HepG2 (cell line): ENCODE measurements around the gene UBL7. TPM values are rescaled to one million over a fixed set of nuclear protein-coding genes. Genes with fewer than 3 reads are reported as not detected.
A peak's percentile ranks its signal among the peaks of the same experiment; 100 is the strongest.

Source experiments
- DMAP1 ChIP-seq: IDR thresholded peaks from 2 replicates; pipeline ENCODE4 v1.6.1; 2016
- DNMT3B ChIP-seq: conservative IDR thresholded peaks from 2 replicates; pipeline ENCODE4 v1.6.1; 2016; ENCODE audit warnings: missing biosample characterization, control low read depth
- GTF3A ChIP-seq: sonication (generic); formaldehyde crosslinking; conservative IDR thresholded peaks from 2 replicates; pipeline ENCODE4 v1.4.0; 2020; ENCODE audit warnings: mild to moderate bottlenecking, missing genetic modification reagents
- MAFG ChIP-seq: sonication (generic); formaldehyde crosslinking; IDR thresholded peaks from 2 replicates; pipeline ENCODE4 v1.5.1; 2020; ENCODE audit warnings: mild to moderate bottlenecking, missing genetic modification reagents
- PHB2 ChIP-seq: fragments of 450-650 bp; IDR thresholded peaks from 2 replicates; pipeline ENCODE4 v1.6.1; 2018; ENCODE audit not compliant: partially characterized antibody
- RELA ChIP-seq: sonication (generic); formaldehyde crosslinking; IDR thresholded peaks from 2 replicates; pipeline ENCODE4 v1.4.0; 2020; ENCODE audit warnings: missing genetic modification reagents
- SRSF1 ChIP-seq: fragments of 200-400 bp; formaldehyde crosslinking; optimal IDR thresholded peaks from 2 replicates; pipeline ENCODE3; 2017; ENCODE audit warnings: mild to moderate bottlenecking, low read depth, low read length, moderate library complexity
- TAF15 ChIP-seq: fragments of 200-400 bp; formaldehyde crosslinking; IDR thresholded peaks from one replicate; pipeline ENCODE4 v1.6.1; 2018; ENCODE audit warnings: mild to moderate bottlenecking, low read depth, low read length; ENCODE audit not compliant: poor library complexity, severe bottlenecking
- ZKSCAN8 ChIP-seq: IDR thresholded peaks from 2 replicates; pipeline ENCODE4 v1.6.1; 2016; ENCODE audit warnings: borderline replicate concordance, missing genetic modification reagents, missing compliant biosample characterization
- ZNF136 ChIP-seq: sonication (generic); formaldehyde crosslinking; IDR thresholded peaks from 2 replicates; pipeline ENCODE4 v1.8.1; 2022; ENCODE audit warnings: low read depth, mild to moderate bottlenecking, moderate library complexity, missing genetic modification reagents
- ZNF530 ChIP-seq: sonication (generic); formaldehyde crosslinking; IDR thresholded peaks from 2 replicates; pipeline ENCODE4 v1.5.0; 2020; ENCODE audit warnings: low read depth, mild to moderate bottlenecking, missing genetic modification reagents
- ZNF589 ChIP-seq: sonication (generic); formaldehyde crosslinking; conservative IDR thresholded peaks from 2 replicates; pipeline ENCODE4 v1.8.0; 2022; ENCODE audit warnings: mild to moderate bottlenecking, moderate library complexity, missing genetic modification reagents
- polyA plus RNA-seq, 8 experiments: library from polyadenylated mRNA; depleted of rRNA in 3 of 8; stranded (reverse) in 7 of 8; unstranded in 1 of 8; fragments of >200 nt; fragmentation: Illumina TruSeq in 4 of 8; extraction: Trizol in 4 of 8; gene quantifications; 2 replicates each; pipeline versions ENCODE4 v1.2.1 to v1.2.3, GENCODE V29; 2011 to 2016; ENCODE audit warnings: low read depth in 4 of 8, missing spikeins in 1 of 8, mixed read lengths in 1 of 8; ENCODE audit not compliant: insufficient read depth in 1 of 8
- total RNA-seq, 5 experiments: library from RNA; depleted of rRNA; stranded (reverse); fragments of >200 nt; fragmentation: Illumina TruSeq; extraction: Trizol; gene quantifications; 2 replicates each; pipeline ENCODE4 v1.2.3, GENCODE V29; 2016; ENCODE audit warnings: low read depth in 1 of 5
- TF ChIP-seq, protein P1 (sequence below): sonication (generic); formaldehyde crosslinking; IDR thresholded peaks from 2 replicates; pipeline ENCODE4 v1.5.1; 2020; ENCODE audit warnings: mild to moderate bottlenecking, missing genetic modification reagents, moderate library complexity
- TF ChIP-seq, protein P2 (sequence below): sonication (generic); formaldehyde crosslinking; conservative IDR thresholded peaks from 2 replicates; pipeline ENCODE4 v1.8.0; 2022; ENCODE audit warnings: low read depth, missing genetic modification reagents
- TF ChIP-seq, protein P3 (sequence below), 2 experiments: fragments of 450-650 bp in 1 of 2; sonication (generic) in 1 of 2; formaldehyde crosslinking; IDR thresholded peaks; 2 replicates each; pipeline versions ENCODE4 v1.5.0 to v1.8.0; 2020 to 2022; ENCODE audit warnings: mild to moderate bottlenecking in 1 of 2, missing genetic modification reagents in 1 of 2

UBL7 gene
- total and polyA plus RNA-seq, 2 of the 13 experiments (the other 11 are each of a cell fraction or from before 2014, with no cell fraction given) = 55.0 to 63.5 TPM

DNA sequence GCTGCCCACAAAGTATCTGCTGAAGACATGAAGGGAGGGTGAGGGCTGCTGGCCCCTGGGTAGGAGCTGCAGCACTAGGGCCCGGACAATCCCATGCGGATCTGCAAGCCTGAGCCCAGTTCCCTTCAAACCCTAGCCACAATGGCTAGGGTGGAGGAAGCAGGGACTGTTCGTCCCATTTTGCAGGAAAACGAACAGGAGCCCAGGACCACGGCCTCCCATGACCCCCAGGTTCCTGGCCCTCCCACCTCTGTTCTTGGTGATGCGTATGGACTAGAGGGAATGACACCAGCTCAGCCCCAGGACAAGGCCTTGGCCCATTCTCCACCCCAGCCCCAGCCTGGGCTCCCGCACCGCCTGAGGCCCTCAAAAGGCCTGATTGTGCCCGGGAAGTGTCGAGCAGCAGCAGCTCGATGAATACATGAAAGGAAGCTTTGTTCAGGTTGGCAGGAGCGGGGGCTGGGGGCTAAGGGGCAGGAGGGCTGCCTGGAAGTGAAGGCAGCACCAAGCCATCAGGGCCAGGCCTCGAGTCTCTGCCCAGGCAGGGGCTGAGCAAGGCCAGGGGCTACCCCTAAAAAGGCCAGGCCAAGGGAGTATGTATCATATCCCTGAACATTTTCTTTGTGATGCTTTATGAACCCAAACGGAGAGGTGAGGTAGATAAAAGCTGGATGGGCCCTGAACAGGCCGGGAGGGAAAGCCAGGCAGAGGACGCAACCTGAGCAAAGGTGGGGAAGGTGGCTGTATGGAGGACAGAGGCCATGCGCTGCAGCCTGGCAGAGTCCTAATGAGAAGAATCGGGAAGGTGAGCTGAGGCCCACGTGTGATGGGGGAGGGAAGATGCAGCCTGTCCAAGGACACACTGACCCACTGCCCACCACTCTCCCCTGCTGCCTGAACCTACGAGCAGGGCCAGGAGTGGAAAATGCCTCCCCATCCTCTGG lies 39.4 kb downstream of the UBL7 start (continued):
- TF ChIP-seq, protein P1, sequence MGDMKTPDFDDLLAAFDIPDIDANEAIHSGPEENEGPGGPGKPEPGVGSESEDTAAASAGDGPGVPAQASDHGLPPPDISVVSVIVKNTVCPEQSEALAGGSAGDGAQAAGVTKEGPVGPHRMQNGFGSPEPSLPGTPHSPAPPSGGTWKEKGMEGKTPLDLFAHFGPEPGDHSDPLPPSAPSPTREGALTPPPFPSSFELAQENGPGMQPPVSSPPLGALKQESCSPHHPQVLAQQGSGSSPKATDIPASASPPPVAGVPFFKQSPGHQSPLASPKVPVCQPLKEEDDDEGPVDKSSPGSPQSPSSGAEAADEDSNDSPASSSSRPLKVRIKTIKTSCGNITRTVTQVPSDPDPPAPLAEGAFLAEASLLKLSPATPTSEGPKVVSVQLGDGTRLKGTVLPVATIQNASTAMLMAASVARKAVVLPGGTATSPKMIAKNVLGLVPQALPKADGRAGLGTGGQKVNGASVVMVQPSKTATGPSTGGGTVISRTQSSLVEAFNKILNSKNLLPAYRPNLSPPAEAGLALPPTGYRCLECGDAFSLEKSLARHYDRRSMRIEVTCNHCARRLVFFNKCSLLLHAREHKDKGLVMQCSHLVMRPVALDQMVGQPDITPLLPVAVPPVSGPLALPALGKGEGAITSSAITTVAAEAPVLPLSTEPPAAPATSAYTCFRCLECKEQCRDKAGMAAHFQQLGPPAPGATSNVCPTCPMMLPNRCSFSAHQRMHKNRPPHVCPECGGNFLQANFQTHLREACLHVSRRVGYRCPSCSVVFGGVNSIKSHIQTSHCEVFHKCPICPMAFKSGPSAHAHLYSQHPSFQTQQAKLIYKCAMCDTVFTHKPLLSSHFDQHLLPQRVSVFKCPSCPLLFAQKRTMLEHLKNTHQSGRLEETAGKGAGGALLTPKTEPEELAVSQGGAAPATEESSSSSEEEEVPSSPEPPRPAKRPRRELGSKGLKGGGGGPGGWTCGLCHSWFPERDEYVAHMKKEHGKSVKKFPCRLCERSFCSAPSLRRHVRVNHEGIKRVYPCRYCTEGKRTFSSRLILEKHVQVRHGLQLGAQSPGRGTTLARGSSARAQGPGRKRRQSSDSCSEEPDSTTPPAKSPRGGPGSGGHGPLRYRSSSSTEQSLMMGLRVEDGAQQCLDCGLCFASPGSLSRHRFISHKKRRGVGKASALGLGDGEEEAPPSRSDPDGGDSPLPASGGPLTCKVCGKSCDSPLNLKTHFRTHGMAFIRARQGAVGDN (CRISPR knock-in tag) = peak; percentile 96
- TF ChIP-seq TAF15 (no peak), ZNF136 (CRISPR knock-in tag) (no peak), ZNF589 (no peak), DMAP1 (no peak), PHB2 (no peak), DNMT3B (CRISPR knock-in tag) (no peak), ZKSCAN8 (CRISPR knock-in tag) (no peak), SRSF1 (no peak), MAFG (CRISPR knock-in tag) (no peak), GTF3A (CRISPR knock-in tag) (no peak), RELA (CRISPR knock-in tag) (no peak), ZNF530 (CRISPR knock-in tag) (no peak)
- TF ChIP-seq, protein P2, sequence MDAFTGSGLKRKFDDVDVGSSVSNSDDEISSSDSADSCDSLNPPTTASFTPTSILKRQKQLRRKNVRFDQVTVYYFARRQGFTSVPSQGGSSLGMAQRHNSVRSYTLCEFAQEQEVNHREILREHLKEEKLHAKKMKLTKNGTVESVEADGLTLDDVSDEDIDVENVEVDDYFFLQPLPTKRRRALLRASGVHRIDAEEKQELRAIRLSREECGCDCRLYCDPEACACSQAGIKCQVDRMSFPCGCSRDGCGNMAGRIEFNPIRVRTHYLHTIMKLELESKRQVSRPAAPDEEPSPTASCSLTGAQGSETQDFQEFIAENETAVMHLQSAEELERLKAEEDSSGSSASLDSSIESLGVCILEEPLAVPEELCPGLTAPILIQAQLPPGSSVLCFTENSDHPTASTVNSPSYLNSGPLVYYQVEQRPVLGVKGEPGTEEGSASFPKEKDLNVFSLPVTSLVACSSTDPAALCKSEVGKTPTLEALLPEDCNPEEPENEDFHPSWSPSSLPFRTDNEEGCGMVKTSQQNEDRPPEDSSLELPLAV (CRISPR knock-in tag) = no peak
- TF ChIP-seq, protein P3, sequence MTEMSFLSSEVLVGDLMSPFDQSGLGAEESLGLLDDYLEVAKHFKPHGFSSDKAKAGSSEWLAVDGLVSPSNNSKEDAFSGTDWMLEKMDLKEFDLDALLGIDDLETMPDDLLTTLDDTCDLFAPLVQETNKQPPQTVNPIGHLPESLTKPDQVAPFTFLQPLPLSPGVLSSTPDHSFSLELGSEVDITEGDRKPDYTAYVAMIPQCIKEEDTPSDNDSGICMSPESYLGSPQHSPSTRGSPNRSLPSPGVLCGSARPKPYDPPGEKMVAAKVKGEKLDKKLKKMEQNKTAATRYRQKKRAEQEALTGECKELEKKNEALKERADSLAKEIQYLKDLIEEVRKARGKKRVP (CRISPR knock-in tag; IDR thresholded peaks at IDR 0.05) = no peak
